Vagina (tissue), 2 donors: ENCODE data around the gene LGR6. TPM values are rescaled to one million over a fixed set of nuclear protein-coding genes. Genes with fewer than 3 reads are reported as not detected.

Source experiments
- DNase-seq, 2 donors: peaks; one replicate each; pipeline ENCODE4 v3.0.0-alpha.2; 2017; ENCODE audit errors: extremely low spot score in 2 of 2
- H3K27ac ChIP-seq: fragments of 200-600 bp; sonication (generic); one replicate; pipeline ENCODE4 v1.5.1; 2019
- H3K27me3 ChIP-seq: fragments of 200-600 bp; sonication (generic); one replicate; pipeline ENCODE4 v1.5.1; 2019
- H3K36me3 ChIP-seq, 2 donors: fragments of 200-600 bp; sonication (generic); one replicate each; pipeline ENCODE4 v1.5.1; 2017 to 2019
- H3K4me1 ChIP-seq: fragments of 200-600 bp; sonication (generic); one replicate; pipeline ENCODE4 v1.5.1; 2019
- H3K4me3 ChIP-seq, 2 donors: fragments of 200-600 bp; sonication (generic); 1 replicate in 1 of 2; 2 replicates in 1 of 2; pipeline ENCODE4 v1.5.1; 2016 to 2019
- H3K9me3 ChIP-seq: fragments of 200-600 bp; sonication (generic); one replicate; pipeline ENCODE4 v1.5.1; 2019
- POLR2A ChIP-seq, 2 donors: fragments of 450-650 bp; IDR thresholded peaks; one replicate each; pipeline ENCODE4 v1.6.1; 2017; ENCODE audit warnings: antibody characterized with exemption in 2 of 2, mild to moderate bottlenecking in 2 of 2, moderate library complexity in 2 of 2
- POLR2AphosphoS5 ChIP-seq, 2 donors: sonication (generic); formaldehyde crosslinking; IDR thresholded peaks; one replicate each; pipeline ENCODE4 v1.9.0; 2017; ENCODE audit warnings: antibody characterized with exemption in 2 of 2, mild to moderate bottlenecking in 2 of 2, low read depth in 1 of 2; ENCODE audit not compliant: insufficient read depth in 1 of 2
- intact Hi-C: fragments of 100-400 bp; cut with DNase I; formaldehyde crosslinking; loops from one replicate; pipeline ENCODE4 v1.15.1; 2023
- total RNA-seq: library from RNA; depleted of rRNA; stranded (reverse); fragments of >200 nt; gene quantifications from one replicate; pipeline ENCODE4 v1.2.3, GENCODE V29; 2016
- TF ChIP-seq, protein P1 (sequence below), 3 experiments: fragments of 450-650 bp in 2 of 3; fragments of 200-600 bp in 1 of 3; sonication (generic) in 1 of 3; IDR thresholded peaks; one replicate each; pipeline ENCODE4 v1.5.1; 2017 to 2019; ENCODE audit warnings: antibody characterized with exemption in 3 of 3, mild to moderate bottlenecking in 2 of 3, moderate library complexity in 2 of 3

Gene LGR6
- total RNA-seq, 1 donor from 2014 or later = 6.6 TPM

GRCh38 chr1:202242080-202242419, 48.5 kb downstream of the LGR6 start:
- DNase-seq = no peak
- Histone ChIP-seq H3K4me3 (no peak overlapping the region), H3K36me3 (no peaks in the 10 kb centered on the region), H3K27ac (no peak overlapping the region), H3K4me1 (peaks cover 8% of the 10 kb centered on the region), H3K9me3 (no peaks in the 10 kb centered on the region), H3K27me3 (no peaks in the 10 kb centered on the region)
- TF ChIP-seq POLR2A (IDR thresholded peaks at IDR 0.05) = no peak
- TF ChIP-seq POLR2AphosphoS5 (IDR thresholded peaks at IDR 0.05; ENCODE audit: insufficient read depth in 1 of 2, low read depth in 1 of 2) = no peak
- TF ChIP-seq, protein P1, sequence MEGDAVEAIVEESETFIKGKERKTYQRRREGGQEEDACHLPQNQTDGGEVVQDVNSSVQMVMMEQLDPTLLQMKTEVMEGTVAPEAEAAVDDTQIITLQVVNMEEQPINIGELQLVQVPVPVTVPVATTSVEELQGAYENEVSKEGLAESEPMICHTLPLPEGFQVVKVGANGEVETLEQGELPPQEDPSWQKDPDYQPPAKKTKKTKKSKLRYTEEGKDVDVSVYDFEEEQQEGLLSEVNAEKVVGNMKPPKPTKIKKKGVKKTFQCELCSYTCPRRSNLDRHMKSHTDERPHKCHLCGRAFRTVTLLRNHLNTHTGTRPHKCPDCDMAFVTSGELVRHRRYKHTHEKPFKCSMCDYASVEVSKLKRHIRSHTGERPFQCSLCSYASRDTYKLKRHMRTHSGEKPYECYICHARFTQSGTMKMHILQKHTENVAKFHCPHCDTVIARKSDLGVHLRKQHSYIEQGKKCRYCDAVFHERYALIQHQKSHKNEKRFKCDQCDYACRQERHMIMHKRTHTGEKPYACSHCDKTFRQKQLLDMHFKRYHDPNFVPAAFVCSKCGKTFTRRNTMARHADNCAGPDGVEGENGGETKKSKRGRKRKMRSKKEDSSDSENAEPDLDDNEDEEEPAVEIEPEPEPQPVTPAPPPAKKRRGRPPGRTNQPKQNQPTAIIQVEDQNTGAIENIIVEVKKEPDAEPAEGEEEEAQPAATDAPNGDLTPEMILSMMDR (IDR thresholded peaks at IDR 0.05) = no peak
- intact Hi-C loops = no loop called here

DNA sequence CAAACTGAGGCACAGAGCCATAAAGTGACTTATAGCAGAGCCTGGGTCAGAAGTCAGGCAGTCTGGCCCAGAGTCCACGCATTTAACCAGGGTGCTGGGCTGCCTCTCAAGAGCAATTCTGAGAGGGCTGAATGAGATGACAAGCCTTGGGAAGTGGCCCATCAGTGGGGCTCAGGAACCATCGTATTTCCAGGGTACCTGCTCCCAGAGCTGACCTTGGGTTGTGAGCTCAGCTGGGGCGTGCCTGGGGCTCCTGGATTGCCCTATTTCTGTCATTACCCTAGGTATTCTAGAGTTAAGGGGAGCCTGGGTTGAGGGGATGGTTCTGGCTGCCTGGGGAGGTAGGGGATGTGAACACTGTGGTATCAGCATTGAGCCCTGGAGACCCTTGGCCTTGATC, 49.4 kb downstream of the LGR6 start:
- intact Hi-C loops = no loop called here
- DNase-seq = no peak
- H3K27me3 ChIP-seq = no peaks in the 10 kb centered on the region
- no peak for TF ChIP-seq POLR2AphosphoS5 (IDR thresholded peaks at IDR 0.05; ENCODE audit: insufficient read depth in 1 of 2, low read depth in 1 of 2)
- TF ChIP-seq, protein P1 (IDR thresholded peaks at IDR 0.05) = no peak
- no peak for TF ChIP-seq POLR2A (IDR thresholded peaks at IDR 0.05)
- H3K4me3 ChIP-seq = no peak overlapping the region
- H3K4me1 ChIP-seq = peaks cover 8% of the 10 kb centered on the region
- H3K27ac ChIP-seq = no peak overlapping the region
- no peaks in the 10 kb centered on the region for H3K9me3 ChIP-seq
- no peaks in the 10 kb centered on the region for H3K36me3 ChIP-seq

DNA sequence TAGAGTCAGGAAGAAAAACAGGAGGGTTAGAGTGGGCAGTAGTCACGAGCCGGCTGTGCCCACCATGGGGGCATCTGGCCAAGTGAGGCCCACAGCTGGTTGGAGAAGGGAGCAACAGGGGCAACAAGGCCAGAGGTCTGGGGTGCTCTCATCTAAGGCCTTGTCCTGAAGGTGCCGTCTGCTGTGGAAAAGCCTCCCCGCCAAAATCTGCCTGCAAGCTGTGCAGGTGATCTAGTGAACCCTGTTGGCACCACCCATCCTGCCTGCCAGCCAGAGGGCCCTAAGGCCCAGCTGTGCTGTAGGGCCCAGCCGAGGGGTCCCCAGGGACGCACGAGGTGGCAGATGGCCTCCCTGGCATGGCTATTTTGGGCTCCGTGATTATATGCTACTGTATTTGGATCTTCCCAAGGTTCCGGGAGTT, 51.3 kb downstream of the LGR6 start:
- no peak overlapping the region for H3K4me3 ChIP-seq
- H3K27me3 ChIP-seq = no peaks in the 10 kb centered on the region
- no peak for DNase-seq

DNA sequence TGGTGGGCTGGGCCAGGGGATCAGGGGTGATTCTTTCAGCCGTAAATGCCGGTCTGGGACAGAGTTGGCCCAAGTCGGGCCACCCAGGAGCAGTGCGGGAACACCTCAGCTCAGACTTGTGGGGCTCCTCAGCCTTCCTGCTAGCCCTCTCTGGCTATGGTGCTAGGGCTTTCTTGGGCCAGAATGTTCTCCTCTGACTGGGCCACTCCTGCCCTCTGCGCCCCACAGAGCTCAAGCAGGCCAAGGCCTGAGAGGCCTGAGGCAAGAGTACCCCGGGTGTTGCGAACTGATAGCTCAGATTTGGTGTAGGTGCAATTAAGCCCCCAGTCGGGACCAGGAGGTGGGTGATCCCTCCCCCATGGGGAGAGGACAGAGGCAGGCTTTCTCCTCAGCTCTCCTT, 51.8 kb downstream of the LGR6 start:
- TF ChIP-seq, protein P1 (IDR thresholded peaks at IDR 0.05) = no peak
- no peak for TF ChIP-seq POLR2A (IDR thresholded peaks at IDR 0.05)
- TF ChIP-seq POLR2AphosphoS5 (IDR thresholded peaks at IDR 0.05; ENCODE audit: insufficient read depth in 1 of 2, low read depth in 1 of 2) = no peak
- no peak for DNase-seq
- Histone ChIP-seq H3K27ac (no peak overlapping the region), H3K27me3 (no peaks in the 10 kb centered on the region), H3K9me3 (no peaks in the 10 kb centered on the region), H3K36me3 (no peaks in the 10 kb centered on the region), H3K4me1 (peaks cover 8% of the 10 kb centered on the region), H3K4me3 (no peak overlapping the region)
- intact Hi-C loops = no loop called here

More for the DNA sequence above, 51.3 kb downstream of the LGR6 start:
- peaks cover 8% of the 10 kb centered on the region for H3K4me1 ChIP-seq
- no peak overlapping the region for H3K27ac ChIP-seq
- H3K36me3 ChIP-seq = no peaks in the 10 kb centered on the region
- no peaks in the 10 kb centered on the region for H3K9me3 ChIP-seq
- intact Hi-C loops = no loop called here
- TF ChIP-seq, protein P1 (IDR thresholded peaks at IDR 0.05) = no peak
- TF ChIP-seq POLR2AphosphoS5 (IDR thresholded peaks at IDR 0.05; ENCODE audit: insufficient read depth in 1 of 2, low read depth in 1 of 2) (no peak), POLR2A (IDR thresholded peaks at IDR 0.05) (no peak)

DNA sequence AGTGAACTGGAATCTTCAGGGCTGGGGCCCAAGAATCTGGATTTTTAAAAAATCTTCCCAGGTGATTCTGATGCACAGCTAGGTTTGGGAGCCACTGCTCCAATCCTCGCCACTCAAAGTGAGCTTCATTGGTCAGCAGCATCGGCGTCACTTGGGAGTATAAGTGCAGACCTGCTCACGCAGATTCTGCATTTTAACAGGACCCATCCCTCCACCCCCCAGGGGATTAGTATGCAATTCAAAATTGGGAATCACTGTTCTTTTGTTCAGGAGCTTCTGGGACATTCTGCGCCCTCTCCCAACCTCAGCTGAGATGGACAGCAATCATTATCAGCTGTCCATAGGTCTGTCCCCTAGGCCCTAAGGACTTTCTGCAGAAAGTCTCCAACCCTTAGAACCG, 53.5 kb downstream of the LGR6 start:
- Histone ChIP-seq H3K27me3 (no peaks in the 10 kb centered on the region), H3K4me3 (no peak overlapping the region), H3K4me1 (no peaks in the 10 kb centered on the region), H3K36me3 (no peaks in the 10 kb centered on the region), H3K9me3 (no peaks in the 10 kb centered on the region), H3K27ac (no peak overlapping the region)
- DNase-seq = no peak
- intact Hi-C loops = no loop called here
- no peak for TF ChIP-seq POLR2AphosphoS5 (IDR thresholded peaks at IDR 0.05; ENCODE audit: insufficient read depth in 1 of 2, low read depth in 1 of 2)
- no peak for TF ChIP-seq POLR2A (IDR thresholded peaks at IDR 0.05)
- TF ChIP-seq, protein P1 (IDR thresholded peaks at IDR 0.05) = no peak
